ENCODE results near the gene TMEM132D. TPM values are rescaled to one million over a fixed set of nuclear protein-coding genes. Genes with fewer than 3 reads are reported as not detected.

TMEM132D gene
- total RNA-seq, 4 donors from 2014 or later, result not detected

DNA sequence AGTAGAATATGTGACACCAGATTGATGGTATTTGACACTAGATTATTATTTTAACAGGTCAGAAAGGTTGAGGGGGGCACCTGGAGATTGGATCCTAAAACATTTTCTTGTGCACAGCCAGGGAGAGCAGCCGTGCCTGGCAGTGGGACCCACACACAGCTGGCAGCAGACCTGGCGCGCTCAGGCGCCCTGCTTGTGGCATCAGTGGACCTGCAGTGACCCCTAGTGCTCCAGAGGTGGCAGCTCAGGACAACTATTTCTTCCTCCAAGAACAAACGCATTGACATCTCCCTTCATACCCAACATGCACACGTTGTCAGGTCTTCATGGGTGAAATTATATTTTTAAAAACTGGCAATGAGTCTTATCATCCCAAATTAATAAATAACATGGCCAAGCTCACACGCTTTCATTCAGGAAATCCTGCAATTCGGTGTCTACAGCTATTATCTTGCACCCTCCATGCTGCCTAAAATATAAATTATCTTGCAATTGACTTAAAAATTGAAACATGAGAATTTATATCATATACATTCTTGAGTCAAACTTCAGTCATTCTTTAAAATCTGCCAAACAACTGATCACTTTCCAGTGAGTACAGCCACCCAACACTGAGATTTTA lies 7.7 kb upstream of the TMEM132D start:
- TF ChIP-seq CTCF (IDR thresholded peaks at IDR 0.05; ENCODE audit: low read depth), result no peak

DNA sequence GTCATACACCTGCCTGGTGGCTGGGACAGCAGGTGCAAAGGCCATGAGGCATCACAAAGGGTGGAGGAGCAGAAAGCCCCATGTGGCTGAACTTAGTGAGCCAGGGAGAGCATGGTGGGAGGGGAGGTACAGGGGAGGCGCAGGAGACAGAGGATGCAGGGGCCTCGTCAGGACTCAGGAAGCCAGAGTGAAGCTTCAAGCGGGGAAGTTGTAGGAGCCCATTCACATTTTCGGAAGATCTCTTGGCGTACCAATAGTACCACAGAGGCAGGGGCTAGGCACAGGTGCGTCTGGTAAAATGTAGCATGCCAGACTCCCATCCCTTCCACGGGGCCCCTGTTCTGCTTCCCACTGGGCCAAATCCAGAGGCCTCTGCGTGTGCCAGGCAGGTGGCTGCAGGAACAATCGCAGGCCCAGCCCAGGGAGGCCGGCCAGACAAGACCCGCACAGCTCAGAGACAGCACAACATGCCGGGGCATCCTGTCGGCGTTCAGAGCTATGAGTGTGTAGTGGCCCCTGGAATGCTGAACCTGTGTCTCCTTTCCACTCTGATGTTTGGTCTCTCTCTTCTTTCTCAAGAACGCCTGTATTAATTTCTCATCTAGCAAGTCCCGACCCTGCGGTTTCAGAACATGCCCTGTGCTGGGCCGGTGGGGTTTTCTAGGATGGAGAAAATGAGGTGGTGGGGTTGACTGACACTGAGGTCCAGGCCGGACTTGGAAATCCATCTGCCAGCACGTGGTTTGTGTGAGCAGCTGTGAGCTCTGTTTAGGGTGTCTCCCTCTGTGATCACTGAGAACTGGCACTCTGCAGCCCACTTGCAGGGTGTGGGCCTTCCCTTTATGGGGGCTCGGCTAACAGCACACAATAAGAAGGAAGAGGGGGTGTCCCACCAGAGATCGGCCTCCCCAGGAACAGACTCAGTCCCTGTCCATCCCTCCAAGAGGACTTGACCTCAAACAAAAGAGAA lies 5.5 kb upstream of the TMEM132D start:
- no peak for TF ChIP-seq CTCF (IDR thresholded peaks at IDR 0.05; ENCODE audit: low read depth)

- TF ChIP-seq CTCF (IDR thresholded peaks at IDR 0.05; ENCODE audit: low read depth), result no peak
Measured at GRCh38 chr12:129903092-129903945, 506 bp downstream of the TMEM132D start.

GRCh38 chr12:129902371-129903091 lies 1.3 kb downstream of the TMEM132D start:
- no peak for TF ChIP-seq CTCF (IDR thresholded peaks at IDR 0.05; ENCODE audit: low read depth)

DNA sequence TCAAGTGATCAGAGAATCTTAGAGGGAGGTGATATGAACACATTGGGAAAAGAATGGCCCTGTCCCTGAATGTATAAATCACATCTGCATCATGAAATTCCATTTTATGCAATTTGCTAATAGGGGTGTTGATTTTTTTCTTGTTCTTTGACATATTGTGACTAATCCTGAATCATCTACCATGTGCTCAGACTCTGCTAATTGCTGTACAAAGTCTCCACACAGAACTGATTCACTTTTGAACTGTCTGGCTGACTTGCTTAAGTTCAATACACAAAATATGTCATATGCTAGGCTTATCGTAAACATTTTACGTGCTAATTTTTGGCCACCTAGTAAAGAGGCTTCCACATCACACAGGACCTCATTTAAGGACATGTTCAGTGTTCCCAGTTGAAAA lies 2.6 kb downstream of the TMEM132D start:
- no peak for TF ChIP-seq CTCF (IDR thresholded peaks at IDR 0.05; ENCODE audit: low read depth)

DNA sequence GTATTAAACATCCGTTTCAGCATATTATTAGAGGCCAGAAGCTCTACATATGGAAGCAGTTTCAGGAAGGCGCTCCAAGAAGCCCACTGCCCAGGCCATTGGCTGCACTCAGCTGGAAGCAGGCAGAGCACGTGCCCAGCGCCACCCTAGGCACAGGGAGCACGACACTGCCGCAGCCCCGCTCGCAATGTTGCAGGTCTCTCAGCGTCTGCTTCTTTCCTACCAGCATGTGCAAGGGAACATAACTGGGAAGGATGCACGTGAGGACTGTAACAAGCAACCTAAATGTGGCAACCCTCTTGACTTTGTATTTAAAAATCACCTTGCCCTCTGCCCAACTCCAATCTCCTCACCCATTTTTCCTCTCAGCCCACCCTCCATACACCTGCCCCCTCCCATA lies 3.5 kb downstream of the TMEM132D start:
- no peak for TF ChIP-seq CTCF (IDR thresholded peaks at IDR 0.05; ENCODE audit: low read depth)
